ENCODE data around the gene SLC19A1.

The SLC19A1 gene

DNA sequence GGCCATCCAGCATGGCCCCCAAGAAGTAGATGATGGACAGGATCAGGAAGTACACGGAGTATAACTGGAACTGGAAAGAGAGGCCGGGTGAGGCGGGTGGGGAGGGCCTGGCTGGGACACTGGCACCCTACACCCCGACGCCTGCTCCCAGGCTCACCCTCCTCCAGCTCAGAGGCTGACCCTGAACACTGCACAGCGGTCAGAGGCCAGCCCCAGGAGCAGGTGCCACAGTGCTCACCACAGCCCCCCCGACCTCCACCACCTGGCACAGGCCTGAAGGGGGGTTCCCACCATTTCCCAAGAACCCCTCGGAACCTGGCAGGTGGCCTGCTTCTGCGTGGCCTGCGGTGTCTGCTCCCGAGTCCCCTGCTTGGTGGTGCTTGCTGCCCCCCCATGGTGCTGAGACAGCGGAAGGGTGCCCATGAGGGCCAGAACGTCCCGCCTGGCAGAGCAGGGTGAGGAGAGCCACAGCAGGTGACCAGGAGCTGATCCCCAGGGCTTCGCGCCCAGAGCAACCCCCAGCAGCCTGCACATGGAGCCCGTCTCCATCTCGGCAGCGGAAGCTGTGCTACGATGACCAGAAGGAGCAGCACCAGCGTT, 26.1 kb downstream of the SLC19A1 start:
- peaks cover 15% of the 10 kb centered on the region for H3K4me1 Mint-ChIP-seq
- no peak overlapping the region for H3K27ac Mint-ChIP-seq
- peaks cover 49% of the 10 kb centered on the region for H3K36me3 Mint-ChIP-seq (ENCODE audit: low read depth)
- H3K9me3 Mint-ChIP-seq: peaks cover 31% of the 10 kb centered on the region
- ATAC-seq (no peak), DNase-seq (no peak)
- H3K27me3 Mint-ChIP-seq: no peaks in the 10 kb centered on the region
- H3K4me3 Mint-ChIP-seq: no peak overlapping the region

DNA sequence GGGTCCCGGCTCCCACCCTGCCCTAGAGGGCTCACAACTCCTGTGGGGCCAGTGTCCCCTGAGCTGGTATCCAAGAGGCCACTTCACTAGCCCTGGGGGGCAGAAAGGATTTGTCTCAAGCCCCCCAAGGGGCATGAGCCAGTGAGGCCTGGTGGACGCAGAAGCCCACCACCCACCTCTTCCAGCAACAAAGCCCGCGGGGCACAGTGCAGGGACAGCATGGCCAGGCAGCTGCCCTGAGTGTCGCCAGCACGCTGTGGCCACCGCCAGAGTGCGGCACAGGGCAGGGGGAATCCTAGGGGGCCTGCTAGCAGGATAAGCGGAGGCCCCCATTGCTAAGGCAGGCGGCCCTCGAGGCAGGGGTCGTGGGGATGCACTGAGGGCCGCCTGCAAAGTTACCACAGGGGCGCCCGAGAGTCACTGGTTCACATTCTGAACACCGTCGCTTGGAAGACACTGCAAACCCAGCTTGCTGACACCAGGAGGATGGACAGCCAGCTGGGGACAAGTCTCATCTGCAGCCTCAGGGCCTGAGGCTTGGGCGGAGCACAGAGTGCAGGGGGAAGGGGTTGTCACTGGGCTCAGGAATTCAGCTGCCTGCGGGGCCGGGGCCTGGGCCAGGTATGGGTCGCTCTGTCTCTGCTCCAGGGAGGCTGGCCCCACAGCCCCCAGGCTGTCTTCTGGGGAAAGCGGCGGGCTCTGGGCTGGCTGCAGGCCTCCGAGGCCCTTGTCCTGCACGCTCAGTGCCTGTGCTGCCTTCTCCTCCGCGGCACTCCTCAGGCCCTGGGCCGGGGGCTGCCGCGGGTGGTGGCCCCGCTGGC, 26.8 kb downstream of the SLC19A1 start:
- H3K27me3 Mint-ChIP-seq: no peaks in the 10 kb centered on the region
- no peak for DNase-seq
- H3K27ac Mint-ChIP-seq: no peak overlapping the region
- H3K4me3 Mint-ChIP-seq: no peak overlapping the region
- no peak for ATAC-seq
- H3K4me1 Mint-ChIP-seq: peaks cover 15% of the 10 kb centered on the region
- H3K36me3 Mint-ChIP-seq (ENCODE audit: low read depth): peaks cover 42% of the 10 kb centered on the region
- H3K9me3 Mint-ChIP-seq: peaks cover 27% of the 10 kb centered on the region

DNA sequence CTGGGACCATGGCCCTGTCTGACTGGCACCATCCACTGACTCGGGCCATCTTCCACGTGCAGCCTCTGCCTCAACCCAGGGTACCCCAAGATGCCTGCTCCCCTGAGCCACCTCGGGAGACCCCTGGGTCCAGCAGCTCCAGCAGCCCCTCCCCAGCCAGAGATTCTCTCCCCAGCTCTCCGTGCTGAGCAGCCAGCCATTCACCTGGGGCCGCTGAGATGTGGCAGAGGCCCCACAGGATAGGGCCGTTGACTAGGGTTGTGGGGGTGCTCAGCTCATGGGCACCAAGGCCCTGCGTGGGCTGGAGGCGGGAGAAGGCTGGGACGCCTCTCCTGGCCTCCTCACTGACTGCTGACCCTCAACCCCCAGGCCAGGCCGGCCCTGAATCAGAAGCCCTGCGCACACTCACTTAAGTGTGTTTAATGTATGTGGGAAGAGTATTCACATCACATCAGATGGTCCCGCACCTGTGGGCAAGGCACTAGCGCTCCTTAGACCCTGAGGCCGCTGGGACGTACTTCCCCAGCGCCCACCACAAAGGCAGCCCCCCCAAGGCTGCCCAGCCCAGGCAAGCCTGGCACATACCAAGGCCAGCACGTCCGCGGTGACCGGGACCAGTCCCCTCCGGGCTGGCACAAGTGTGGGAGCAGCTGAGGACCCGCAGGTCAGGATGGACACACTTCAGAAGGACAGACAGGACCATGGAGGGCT, 27.8 kb downstream of the SLC19A1 start:
- Mint-ChIP-seq H3K4me3 (no peak overlapping the region), H3K9me3 (peaks cover 17% of the 10 kb centered on the region), H3K36me3 (ENCODE audit: low read depth) (peaks cover 32% of the 10 kb centered on the region), H3K27me3 (no peaks in the 10 kb centered on the region), H3K27ac (no peak overlapping the region), H3K4me1 (peaks cover 15% of the 10 kb centered on the region)
- no peak for DNase-seq
- ATAC-seq: no peak

DNA sequence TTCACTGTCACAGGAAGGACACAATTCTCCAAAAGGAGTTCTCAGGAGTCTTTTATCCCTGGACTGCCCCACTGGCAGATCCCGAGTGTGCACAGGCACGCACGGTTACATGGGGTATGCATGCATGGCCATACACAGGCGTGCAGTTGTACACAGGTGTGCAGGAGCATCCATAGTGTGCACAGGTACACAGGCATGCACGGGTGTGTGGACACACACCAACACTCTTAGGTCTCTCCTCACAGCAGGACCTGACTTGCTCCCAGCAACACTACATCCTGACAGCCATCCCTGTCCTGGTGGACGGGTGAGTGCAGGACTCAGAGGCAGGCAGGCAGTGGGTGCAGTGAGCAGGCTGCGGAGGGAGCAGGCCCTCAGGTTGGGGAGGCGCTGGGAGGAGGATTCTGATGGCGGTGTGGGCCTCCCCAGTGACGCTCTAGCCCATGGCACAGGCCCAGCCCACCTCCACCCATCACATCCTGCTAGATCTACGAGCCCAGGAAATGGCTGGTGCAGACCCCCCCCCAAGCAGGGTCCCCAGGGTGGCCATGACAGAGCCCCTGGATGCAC, 28.4 kb downstream of the SLC19A1 start:
- Mint-ChIP-seq H3K4me3 (no peak overlapping the region), H3K27ac (no peak overlapping the region), H3K4me1 (peaks cover 15% of the 10 kb centered on the region), H3K27me3 (no peaks in the 10 kb centered on the region), H3K9me3 (peaks cover 11% of the 10 kb centered on the region), H3K36me3 (ENCODE audit: low read depth) (peaks cover 26% of the 10 kb centered on the region)
- no peak for DNase-seq
- no peak for ATAC-seq

DNA sequence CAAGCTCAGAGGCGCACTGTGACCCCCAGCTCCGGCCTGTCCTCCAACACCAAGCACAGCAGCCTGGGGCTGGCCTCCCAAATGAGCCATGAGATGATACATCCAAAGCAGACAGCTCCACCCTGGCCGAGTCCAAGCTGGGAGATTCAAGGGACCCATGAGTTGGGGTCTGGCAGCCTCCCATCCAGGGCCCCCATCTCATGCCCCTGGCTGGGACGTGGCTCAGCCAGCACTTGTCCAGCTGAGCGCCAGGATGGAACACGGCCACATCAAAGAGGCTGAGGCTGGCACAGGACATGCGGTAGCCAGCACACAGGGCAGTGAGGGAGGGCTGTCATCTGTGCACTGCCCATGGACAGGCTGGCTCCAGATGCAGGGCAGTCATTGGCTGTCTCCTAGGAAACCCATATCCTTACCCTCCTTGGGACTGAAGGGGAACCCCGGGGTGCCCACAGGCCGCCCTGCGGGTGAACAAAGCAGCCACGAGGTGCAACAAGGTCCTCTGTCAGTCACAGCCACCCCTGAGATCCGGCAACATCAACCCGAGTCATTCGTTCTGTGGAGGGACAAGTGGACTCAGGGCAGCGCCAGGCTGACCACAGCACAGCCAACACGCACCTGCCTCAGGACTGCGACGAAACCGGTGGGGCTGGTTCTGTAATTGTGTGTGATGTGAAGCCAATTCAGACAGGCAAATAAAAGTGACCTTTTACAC, 29.1 kb downstream of the SLC19A1 start:
- H3K9me3 Mint-ChIP-seq: peaks cover 4% of the 10 kb centered on the region
- H3K4me3 Mint-ChIP-seq: no peak overlapping the region
- DNase-seq: no peak
- H3K4me1 Mint-ChIP-seq: peaks cover 9% of the 10 kb centered on the region
- no peak for ATAC-seq
- H3K36me3 Mint-ChIP-seq (ENCODE audit: low read depth): peaks cover 19% of the 10 kb centered on the region
- H3K27ac Mint-ChIP-seq: no peak overlapping the region
- no peaks in the 10 kb centered on the region for H3K27me3 Mint-ChIP-seq

DNA sequence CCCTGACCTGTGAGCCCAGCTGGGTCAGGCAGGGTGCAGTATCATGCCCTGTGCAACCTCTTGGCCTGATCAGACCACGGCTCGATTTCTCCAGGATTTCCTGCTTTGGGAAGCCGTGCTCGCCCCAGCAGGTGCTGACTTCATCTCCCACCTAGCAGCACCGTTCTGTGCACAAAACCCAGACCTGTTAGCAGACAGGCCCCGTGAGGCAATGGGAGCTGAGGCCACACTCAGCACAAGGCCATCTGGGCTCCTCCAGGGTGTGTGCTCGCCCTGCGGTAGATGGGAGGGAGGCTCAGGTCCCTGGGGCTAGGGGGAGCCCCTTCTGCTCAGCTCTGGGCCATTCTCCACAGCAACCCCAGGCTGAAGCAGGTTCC, 29.6 kb downstream of the SLC19A1 start:
- no peak overlapping the region for H3K4me3 Mint-ChIP-seq
- no peaks in the 10 kb centered on the region for H3K9me3 Mint-ChIP-seq
- ATAC-seq: no peak
- H3K36me3 Mint-ChIP-seq (ENCODE audit: low read depth): peaks cover 15% of the 10 kb centered on the region
- no peak for DNase-seq
- H3K27ac Mint-ChIP-seq: no peak overlapping the region
- peaks cover 5% of the 10 kb centered on the region for H3K4me1 Mint-ChIP-seq
- no peaks in the 10 kb centered on the region for H3K27me3 Mint-ChIP-seq

DNA sequence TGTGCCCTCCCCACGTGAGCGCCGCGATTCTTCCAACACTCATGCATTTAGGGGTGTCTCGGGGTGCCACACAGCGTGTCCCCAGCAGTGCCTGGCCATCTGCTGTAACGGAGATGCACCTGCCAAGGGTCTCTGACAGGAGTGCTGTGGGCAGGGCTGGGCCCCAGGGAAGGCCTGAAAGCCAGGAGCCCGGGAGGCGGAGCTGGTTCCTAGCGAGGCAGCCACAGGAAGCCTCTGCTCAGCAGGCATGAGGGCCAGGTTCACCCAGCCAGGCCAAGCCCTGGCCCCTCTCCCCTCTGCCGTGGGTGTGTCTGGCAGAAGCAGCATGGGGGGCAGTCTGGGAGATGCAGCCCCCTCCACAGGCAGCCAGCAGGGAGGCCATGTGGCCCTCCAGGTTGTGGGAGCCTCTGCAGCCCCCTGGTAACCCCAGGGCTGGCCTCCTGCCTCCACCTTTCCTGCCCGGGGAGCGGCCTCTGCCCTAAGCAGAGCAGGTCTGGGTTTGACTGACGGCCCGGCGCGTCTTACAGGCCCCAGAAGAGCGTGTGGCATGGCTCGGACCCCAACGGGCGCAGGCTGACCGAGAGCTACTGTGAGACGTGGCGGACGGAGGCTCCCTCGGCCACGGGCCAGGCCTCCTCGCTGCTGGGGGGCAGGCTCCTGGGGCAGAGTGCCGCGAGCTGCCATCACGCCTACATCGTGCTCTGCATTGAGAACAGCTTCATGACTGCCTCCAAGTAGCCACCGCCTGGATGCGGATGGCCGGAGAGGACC, 30.4 kb downstream of the SLC19A1 start:
- Mint-ChIP-seq H3K4me1 (peaks cover 2% of the 10 kb centered on the region), H3K9me3 (no peaks in the 10 kb centered on the region), H3K27me3 (no peaks in the 10 kb centered on the region), H3K36me3 (ENCODE audit: low read depth) (peaks cover 10% of the 10 kb centered on the region), H3K4me3 (no peak overlapping the region), H3K27ac (no peak overlapping the region)
- no peak for DNase-seq
- ATAC-seq: no peak

DNA sequence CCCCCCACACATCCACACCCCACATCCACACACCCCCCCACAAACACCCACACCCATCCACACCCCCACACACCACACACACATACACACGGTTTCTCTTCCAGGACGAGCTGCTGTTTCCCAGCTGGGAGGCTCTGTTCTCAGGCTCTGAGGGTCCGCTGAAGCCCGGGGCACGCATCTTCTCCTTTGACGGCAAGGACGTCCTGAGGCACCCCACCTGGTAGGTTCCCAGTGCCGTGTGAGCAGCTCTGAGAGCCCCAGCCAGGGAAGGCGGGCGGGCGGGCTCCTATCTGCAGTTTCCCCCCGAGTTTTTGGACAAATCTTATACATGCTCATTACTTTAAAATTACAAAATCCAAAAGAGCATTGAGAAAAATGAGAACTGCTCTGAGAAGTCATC, 31.2 kb downstream of the SLC19A1 start:
- no peak for ATAC-seq
- DNase-seq: no peak
- Mint-ChIP-seq H3K27ac (no peak overlapping the region), H3K4me3 (no peak overlapping the region), H3K27me3 (no peaks in the 10 kb centered on the region), H3K36me3 (ENCODE audit: low read depth) (peaks cover 10% of the 10 kb centered on the region), H3K9me3 (no peaks in the 10 kb centered on the region), H3K4me1 (peaks cover 2% of the 10 kb centered on the region)

DNA sequence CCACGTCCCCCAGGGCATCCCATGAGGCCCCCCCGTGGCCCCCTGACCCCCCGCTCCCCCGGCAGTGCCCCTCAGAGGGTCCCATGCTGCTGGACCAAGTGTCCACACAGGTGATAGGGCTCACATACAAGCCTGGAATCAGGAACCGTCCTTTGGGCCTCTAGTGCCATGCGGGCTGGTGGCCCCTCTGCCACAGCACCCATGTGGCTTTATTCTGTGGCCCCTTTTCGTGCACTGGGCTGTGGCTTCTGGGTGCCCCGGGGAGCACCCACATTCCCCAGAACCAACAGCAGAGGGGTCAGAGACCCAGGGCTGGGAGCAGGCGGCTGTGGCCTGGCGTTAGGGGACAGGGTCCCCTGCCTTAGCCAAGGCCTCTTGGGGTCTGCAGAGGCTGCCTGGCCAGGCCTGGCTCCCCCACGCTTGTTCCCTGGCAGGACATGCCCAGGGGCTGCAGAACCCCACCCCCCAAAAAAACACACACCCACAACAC, 31.7 kb downstream of the SLC19A1 start:
- Mint-ChIP-seq H3K4me3 (no peak overlapping the region), H3K4me1 (peaks cover 2% of the 10 kb centered on the region), H3K27me3 (no peaks in the 10 kb centered on the region), H3K27ac (no peak overlapping the region), H3K9me3 (no peaks in the 10 kb centered on the region), H3K36me3 (ENCODE audit: low read depth) (peaks cover 10% of the 10 kb centered on the region)
- no peak for DNase-seq
- no peak for ATAC-seq

DNA sequence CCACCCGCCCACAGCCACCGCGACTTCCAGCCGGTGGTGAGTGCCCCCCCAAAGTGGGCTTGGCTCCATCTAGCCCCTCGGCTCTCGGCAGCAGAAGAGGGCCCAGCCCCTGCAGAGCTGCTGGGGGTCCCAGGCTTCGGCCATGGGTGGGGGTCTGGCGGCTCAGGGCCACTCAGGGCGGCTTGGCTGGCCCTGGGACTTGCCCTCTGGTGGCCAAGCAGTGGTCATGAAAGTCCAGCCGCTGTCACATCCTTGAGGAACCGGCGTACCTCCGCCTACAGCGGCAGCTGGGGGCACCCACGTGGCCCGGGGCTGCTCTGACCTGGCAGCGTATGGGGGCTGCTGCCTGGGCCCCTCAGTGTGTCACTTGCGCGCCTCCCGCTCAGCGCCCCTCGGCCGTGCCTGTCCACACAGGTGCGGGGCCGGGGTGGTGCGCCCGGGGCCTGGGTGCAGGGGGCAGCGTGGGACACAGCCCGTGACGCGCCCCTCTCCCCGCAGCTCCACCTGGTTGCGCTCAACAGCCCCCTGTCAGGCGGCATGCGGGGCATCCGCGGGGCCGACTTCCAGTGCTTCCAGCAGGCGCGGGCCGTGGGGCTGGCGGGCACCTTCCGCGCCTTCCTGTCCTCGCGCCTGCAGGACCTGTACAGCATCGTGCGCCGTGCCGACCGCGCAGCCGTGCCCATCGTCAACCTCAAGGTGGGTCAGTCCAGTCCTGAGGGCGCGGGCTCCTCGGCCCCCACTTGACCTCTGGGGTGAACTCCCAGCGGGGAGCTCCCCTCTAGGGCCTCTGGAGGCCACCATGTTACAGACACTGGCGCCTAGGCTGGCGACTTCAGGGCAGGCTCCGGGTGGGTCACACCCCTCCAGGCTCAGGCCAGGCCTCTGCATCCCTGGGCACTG, 32.4 kb downstream of the SLC19A1 start:
- H3K36me3 Mint-ChIP-seq (ENCODE audit: low read depth): peaks cover 6% of the 10 kb centered on the region

DNA sequence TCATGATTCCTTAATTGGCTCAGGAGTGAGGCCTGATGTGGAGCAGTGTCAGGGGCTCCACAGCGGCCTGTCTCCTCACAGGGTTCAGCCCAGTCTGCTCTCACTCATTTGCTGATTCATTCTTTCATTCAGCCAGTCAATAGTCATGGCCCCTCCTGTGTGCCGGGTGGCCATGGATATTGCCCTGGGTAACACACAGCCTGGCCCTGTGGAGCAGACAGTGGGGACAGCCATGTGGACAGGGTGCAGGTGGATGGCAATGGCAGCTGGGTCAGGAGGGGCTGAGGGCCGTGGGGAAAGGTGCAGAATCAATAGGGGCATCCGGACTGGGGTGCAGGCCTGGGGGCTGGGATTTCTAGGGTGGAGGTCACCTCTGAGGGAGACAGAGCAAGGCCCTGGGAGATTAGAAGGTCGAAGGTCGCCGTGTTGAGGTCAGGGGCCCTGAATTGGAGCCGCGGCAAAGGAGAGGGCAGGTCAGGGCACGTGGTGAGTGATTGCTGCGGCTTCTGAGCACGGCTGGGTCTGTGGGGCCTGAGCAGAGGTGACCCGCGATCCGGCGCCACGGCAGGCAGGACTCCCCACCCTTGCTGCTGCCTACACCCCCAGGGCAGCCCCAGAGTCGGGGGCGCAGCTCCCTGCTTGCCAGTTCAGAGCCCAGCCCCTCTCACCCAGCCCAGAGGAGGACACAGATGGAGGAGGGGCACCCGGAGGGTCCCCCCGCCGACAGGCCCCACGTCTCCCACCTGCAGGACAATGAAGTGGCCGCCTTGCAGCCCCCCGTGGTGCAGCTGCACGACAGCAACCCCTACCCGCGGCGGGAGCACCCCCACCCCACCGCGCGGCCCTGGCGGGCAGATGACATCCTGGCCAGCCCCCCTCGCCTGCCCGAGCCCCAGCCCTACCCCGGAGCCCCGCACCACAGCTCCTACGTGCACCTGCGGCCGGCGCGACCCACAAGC, 33.4 kb downstream of the SLC19A1 start:
- peak; percentile 9 for ATAC-seq

More for the DNA sequence above, 32.4 kb downstream of the SLC19A1 start:
- Mint-ChIP-seq H3K4me1 (peaks cover 2% of the 10 kb centered on the region), H3K27ac (no peak overlapping the region), H3K4me3 (no peak overlapping the region), H3K9me3 (no peaks in the 10 kb centered on the region), H3K27me3 (no peaks in the 10 kb centered on the region)
- DNase-seq: no peak
- peak; percentile 4 for ATAC-seq

DNA sequence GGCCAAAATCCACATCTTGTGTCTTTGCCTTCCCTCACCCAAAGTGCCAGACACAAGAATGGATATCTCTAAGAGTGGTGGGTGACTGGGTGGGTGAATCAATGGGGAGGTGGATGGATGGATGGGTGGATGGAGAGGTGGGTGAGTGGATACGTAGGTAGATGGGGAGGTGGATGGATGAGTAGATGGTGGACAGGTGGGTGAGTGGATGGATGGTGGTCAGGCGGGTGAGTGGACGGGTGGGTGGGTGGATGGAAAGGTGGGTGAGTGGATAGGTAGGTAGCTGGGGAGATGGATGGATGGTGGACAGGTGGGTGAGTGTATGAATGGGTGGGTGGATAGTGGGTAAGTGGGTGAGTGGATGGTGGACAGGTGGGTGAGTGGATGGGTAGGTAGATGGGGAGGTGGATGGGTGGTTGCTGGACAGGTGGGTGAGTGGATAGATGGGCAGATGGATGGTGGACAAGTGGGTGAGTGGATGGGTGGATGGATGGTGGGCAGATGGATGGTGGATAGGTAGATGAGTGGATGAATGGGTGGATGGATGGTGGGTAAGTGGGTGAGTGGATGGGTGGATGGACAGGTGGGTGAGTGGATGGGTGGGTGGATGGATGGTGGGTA, 34.2 kb downstream of the SLC19A1 start:
- ATAC-seq: peak; percentile 0
- H3K4me1 Mint-ChIP-seq: no peaks in the 10 kb centered on the region
- no peaks in the 10 kb centered on the region for H3K9me3 Mint-ChIP-seq
- H3K4me3 Mint-ChIP-seq: no peak overlapping the region
- H3K27ac Mint-ChIP-seq: no peak overlapping the region
- DNase-seq: no peak
- no peaks in the 10 kb centered on the region for H3K36me3 Mint-ChIP-seq (ENCODE audit: low read depth)
- H3K27me3 Mint-ChIP-seq: no peaks in the 10 kb centered on the region

More for the DNA sequence above, 33.4 kb downstream of the SLC19A1 start:
- Mint-ChIP-seq H3K27me3 (no peaks in the 10 kb centered on the region), H3K4me1 (peaks cover 2% of the 10 kb centered on the region), H3K27ac (peak overlapping the region; percentile 70), H3K4me3 (no peak overlapping the region), H3K9me3 (no peaks in the 10 kb centered on the region), H3K36me3 (ENCODE audit: low read depth) (peaks cover 4% of the 10 kb centered on the region)
- no peak for DNase-seq

Data from activated naive CD8-positive, alpha-beta T cell treated with anti-CD3 and anti-CD28 coated beads, Interleukin-2, amount 50 U/mL, for 24 hours (primary cell).